CD4-positive, CD25-positive, alpha-beta regulatory T cell (primary cell): ENCODE measurements around the gene ZIC1. TPM values are rescaled to one million over a fixed set of nuclear protein-coding genes. Genes with fewer than 3 reads are reported as not detected.

Source experiments
- ATAC-seq, 2 donors: fragments of 150-1000 bp; cut with Tn5 transposase; one replicate each; pipeline ENCODE4 v1.10.0; 2021; ENCODE audit warnings: low read depth in 2 of 2, moderate number of reproducible peaks in 2 of 2, moderate library complexity in 1 of 2
- DNase-seq, 3 donors: peaks; one replicate each; pipeline versions ENCODE4 v3.0.0 to v3.0.0-alpha.2; 2012 to 2022; ENCODE audit warnings: mixed read lengths in 1 of 3
- H3K27ac ChIP-seq: one replicate; pipeline ENCODE4 v1.7.0; 2013; ENCODE audit warnings: mild to moderate bottlenecking, low read length; ENCODE audit not compliant: insufficient read depth, poor library complexity, severe bottlenecking
- H3K27me3 ChIP-seq: one replicate; pipeline ENCODE4 v1.7.0; 2013; ENCODE audit warnings: low read length; ENCODE audit not compliant: control insufficient read depth, insufficient read depth
- H3K36me3 ChIP-seq: one replicate; pipeline ENCODE4 v1.7.0; 2013; ENCODE audit warnings: mild to moderate bottlenecking, low read length, moderate library complexity; ENCODE audit not compliant: control insufficient read depth, insufficient read depth
- H3K4me1 ChIP-seq: 2 replicates; pipeline ENCODE4 v1.7.0; 2013; ENCODE audit warnings: mild to moderate bottlenecking, low read length; ENCODE audit not compliant: insufficient read depth, control insufficient read depth, poor library complexity, severe bottlenecking
- H3K4me3 ChIP-seq: one replicate; pipeline ENCODE4 v1.7.0; 2013; ENCODE audit warnings: low read depth, mild to moderate bottlenecking, low read length, moderate library complexity
- H3K9me3 ChIP-seq, 2 experiments: 1 replicate in 1 of 2; 2 replicates in 1 of 2; pipeline ENCODE4 v1.7.0; 2013; ENCODE audit warnings: low read length in 2 of 2, mild to moderate bottlenecking in 1 of 2, moderate library complexity in 1 of 2; ENCODE audit not compliant: control insufficient read depth in 2 of 2
- H3K27ac Mint-ChIP-seq, 3 donors: one replicate each; pipeline ENCODE4 v1.8.0; 2020 to 2022; ENCODE audit warnings: mild to moderate bottlenecking in 3 of 3, mixed read lengths in 3 of 3, moderate library complexity in 2 of 3
- H3K27me3 Mint-ChIP-seq: one replicate; pipeline ENCODE4 v1.8.0; 2022; ENCODE audit warnings: mild to moderate bottlenecking, mixed read lengths
- H3K36me3 Mint-ChIP-seq: one replicate; pipeline ENCODE4 v1.8.0; 2020; ENCODE audit warnings: mixed read lengths
- H3K4me1 Mint-ChIP-seq, 4 donors: one replicate each; pipeline ENCODE4 v1.8.0; 2020 to 2022; ENCODE audit warnings: mixed read lengths in 4 of 4, mild to moderate bottlenecking in 1 of 4
- H3K4me3 Mint-ChIP-seq, 4 donors: one replicate each; pipeline ENCODE4 v1.8.0; 2020 to 2022; ENCODE audit warnings: mild to moderate bottlenecking in 4 of 4, mixed read lengths in 4 of 4, moderate library complexity in 3 of 4
- H3K9me3 Mint-ChIP-seq, 7 donors: one replicate each; pipeline ENCODE4 v1.8.0; 2020 to 2022; ENCODE audit warnings: mixed read lengths in 7 of 7, mild to moderate bottlenecking in 3 of 7, moderate library complexity in 2 of 7
- polyA plus RNA-seq, 4 donors: library from polyadenylated mRNA; unstranded; fragments of 300-500 nt; fragmentation: Illumina TruSeq; gene quantifications; one replicate each; pipeline ENCODE4 v1.2.3, GENCODE V29; 2021
- total RNA-seq: library from RNA; stranded (reverse); gene quantifications from one replicate; pipeline ENCODE4 v1.2.3, GENCODE V29; 2022

ZIC1 gene
- total and polyA plus RNA-seq, 5 donors from 2014 or later: not detected

- Histone ChIP-seq H3K4me1 (peaks cover 31% of the 10 kb centered on the region), H3K9me3 (peaks cover 3 to 14% of the 10 kb centered on the region in 2 experiments), H3K36me3 (no peaks in the 10 kb centered on the region), H3K4me3 (peak overlapping the region; percentile 48), H3K27me3 (peaks cover 49% of the 10 kb centered on the region), H3K27ac (no peak overlapping the region)
- Mint-ChIP-seq H3K27ac (peak overlapping the region in 1 of 3 donors; percentile 10), H3K9me3 (peaks cover 3 to 26% (median 13%) of the 10 kb centered on the region in 7 donors), H3K4me3 (peak overlapping the region; percentile 55 to 88 (median 74)), H3K36me3 (no peaks in the 10 kb centered on the region), H3K4me1 (peaks cover 7 to 40% (median 18%) of the 10 kb centered on the region in 4 donors), H3K27me3 (peaks cover 84% of the 10 kb centered on the region)
- ATAC-seq: no peak
- no peak for DNase-seq
Measured at GRCh38 chr3:147413686-147414389, 4.7 kb downstream of the ZIC1 start.

- peaks cover 3 to 23% (median 13%) of the 10 kb centered on the region in 7 donors for H3K9me3 Mint-ChIP-seq
- H3K27me3 Mint-ChIP-seq: peaks cover 82% of the 10 kb centered on the region
Measured at GRCh38 chr3:147414390-147415138, 5.4 kb downstream of the ZIC1 start.

GRCh38 chr3:147415286-147415685 lies 6.1 kb downstream of the ZIC1 start:
- H3K9me3 Mint-ChIP-seq: peaks cover 3 to 27% (median 13%) of the 10 kb centered on the region in 7 donors
- no peak overlapping the region for H3K27ac Mint-ChIP-seq
- peaks cover 53% of the 10 kb centered on the region for H3K27me3 ChIP-seq
- no peak overlapping the region for H3K4me3 Mint-ChIP-seq
- peaks cover 89% of the 10 kb centered on the region for H3K27me3 Mint-ChIP-seq
- H3K4me1 ChIP-seq: peaks cover 22% of the 10 kb centered on the region
- ATAC-seq (no peak), DNase-seq (no peak)
- peaks cover 11 to 14% of the 10 kb centered on the region in 2 experiments for H3K9me3 ChIP-seq
- H3K27ac ChIP-seq: no peak overlapping the region
- peaks cover 7 to 35% (median 18%) of the 10 kb centered on the region in 4 donors for H3K4me1 Mint-ChIP-seq
- no peak overlapping the region for H3K4me3 ChIP-seq
- H3K36me3 ChIP-seq: no peaks in the 10 kb centered on the region
- H3K36me3 Mint-ChIP-seq: no peaks in the 10 kb centered on the region

More at GRCh38 chr3:147414390-147415138, 5.4 kb downstream of the ZIC1 start:
- Histone ChIP-seq H3K27ac (no peak overlapping the region), H3K4me1 (peaks cover 27% of the 10 kb centered on the region), H3K4me3 (no peak overlapping the region), H3K9me3 (peaks cover 4 to 14% of the 10 kb centered on the region in 2 experiments), H3K27me3 (peaks cover 49% of the 10 kb centered on the region), H3K36me3 (no peaks in the 10 kb centered on the region)
- DNase-seq (no peak), ATAC-seq (no peak)
- Mint-ChIP-seq H3K36me3 (no peaks in the 10 kb centered on the region), H3K27ac (no peak overlapping the region), H3K4me1 (peaks cover 7 to 35% (median 18%) of the 10 kb centered on the region in 4 donors), H3K4me3 (peak overlapping the region in 2 of 4 donors; percentile 15 to 71)

GRCh38 chr3:147415874-147416273 lies 6.7 kb downstream of the ZIC1 start:
- DNase-seq (no peak), ATAC-seq (no peak)
- H3K9me3 ChIP-seq: peaks cover 14 to 17% of the 10 kb centered on the region in 2 experiments
- no peaks in the 10 kb centered on the region for H3K36me3 ChIP-seq
- H3K4me3 Mint-ChIP-seq: no peak overlapping the region
- peaks cover 3 to 26% (median 13%) of the 10 kb centered on the region in 7 donors for H3K9me3 Mint-ChIP-seq
- H3K36me3 Mint-ChIP-seq: no peaks in the 10 kb centered on the region
- H3K4me3 ChIP-seq: no peak overlapping the region
- peaks cover 16% of the 10 kb centered on the region for H3K4me1 ChIP-seq
- H3K4me1 Mint-ChIP-seq: peaks cover 7 to 30% (median 17%) of the 10 kb centered on the region in 4 donors
- H3K27ac Mint-ChIP-seq: no peak overlapping the region
- peaks cover 92% of the 10 kb centered on the region for H3K27me3 Mint-ChIP-seq
- no peak overlapping the region for H3K27ac ChIP-seq
- peaks cover 56% of the 10 kb centered on the region for H3K27me3 ChIP-seq

GRCh38 chr3:147416931-147417330 lies 7.8 kb downstream of the ZIC1 start:
- no peaks in the 10 kb centered on the region for H3K36me3 Mint-ChIP-seq
- H3K9me3 Mint-ChIP-seq: peaks cover 3 to 20% (median 9%) of the 10 kb centered on the region in 7 donors
- DNase-seq (no peak), ATAC-seq (no peak)
- H3K4me1 Mint-ChIP-seq: peaks cover 4 to 20% (median 9%) of the 10 kb centered on the region in 4 donors
- H3K27ac Mint-ChIP-seq: no peak overlapping the region
- no peaks in the 10 kb centered on the region for H3K36me3 ChIP-seq
- no peak overlapping the region for H3K4me3 Mint-ChIP-seq
- no peak overlapping the region for H3K4me3 ChIP-seq
- H3K27ac ChIP-seq: no peak overlapping the region
- peaks cover 91% of the 10 kb centered on the region for H3K27me3 Mint-ChIP-seq
- H3K27me3 ChIP-seq: peaks cover 55% of the 10 kb centered on the region
- peaks cover 11 to 20% of the 10 kb centered on the region in 2 experiments for H3K9me3 ChIP-seq
- H3K4me1 ChIP-seq: peaks cover 9% of the 10 kb centered on the region

- Histone ChIP-seq H3K9me3 (peaks cover 11 to 20% of the 10 kb centered on the region in 2 experiments), H3K27ac (no peak overlapping the region), H3K27me3 (peaks cover 60% of the 10 kb centered on the region), H3K36me3 (no peaks in the 10 kb centered on the region), H3K4me1 (peaks cover 8% of the 10 kb centered on the region), H3K4me3 (no peak overlapping the region)
- no peak for DNase-seq
- H3K36me3 Mint-ChIP-seq: no peaks in the 10 kb centered on the region
- ATAC-seq: no peak
- no peak overlapping the region for H3K27ac Mint-ChIP-seq
- H3K27me3 Mint-ChIP-seq: peaks cover 91% of the 10 kb centered on the region
- H3K9me3 Mint-ChIP-seq: peaks cover 3 to 21% (median 9%) of the 10 kb centered on the region in 7 donors
- H3K4me3 Mint-ChIP-seq: peak overlapping the region in 1 of 4 donors; percentile 34
- peaks cover 4 to 15% (median 9%) of the 10 kb centered on the region in 4 donors for H3K4me1 Mint-ChIP-seq
Measured at GRCh38 chr3:147417551-147418295, 8.6 kb downstream of the ZIC1 start.

GRCh38 chr3:147418371-147418781 lies 9.2 kb downstream of the ZIC1 start:
- Mint-ChIP-seq H3K27ac (no peak overlapping the region), H3K4me3 (peak overlapping the region in 1 of 4 donors; percentile 34), H3K4me1 (peaks cover 3 to 10% (median 7%) of the 10 kb centered on the region in 4 donors), H3K36me3 (no peaks in the 10 kb centered on the region), H3K9me3 (peaks cover under 1 to 21% (median 8%) of the 10 kb centered on the region in 7 donors), H3K27me3 (peaks cover 92% of the 10 kb centered on the region)
- DNase-seq: no peak
- peaks cover 63% of the 10 kb centered on the region for H3K27me3 ChIP-seq
- peaks cover 13 to 23% of the 10 kb centered on the region in 2 experiments for H3K9me3 ChIP-seq
- no peak overlapping the region for H3K4me3 ChIP-seq
- no peak overlapping the region for H3K27ac ChIP-seq
- peaks cover 3% of the 10 kb centered on the region for H3K4me1 ChIP-seq
- no peak for ATAC-seq
- H3K36me3 ChIP-seq: no peaks in the 10 kb centered on the region
